ENCODE measurements around the gene KIF6.

Gene KIF6

GRCh38 chr6:39446909-39447308, 278.3 kb downstream of the KIF6 start:
- DNase-seq (ENCODE audit: low read depth), result no peak

- DNase-seq (ENCODE audit: low read depth), result no peak
Observed at GRCh38 chr6:39445667-39446066, 279.5 kb downstream of the KIF6 start.

GRCh38 chr6:39444479-39445019, 280.7 kb downstream of the KIF6 start:
- no peak for DNase-seq (ENCODE audit: low read depth)

- no peak for DNase-seq (ENCODE audit: low read depth)
Observed at GRCh38 chr6:39441986-39442385, 283.2 kb downstream of the KIF6 start.

- no peak for DNase-seq (ENCODE audit: low read depth)
Observed at GRCh38 chr6:39441301-39441700, 283.9 kb downstream of the KIF6 start.

- DNase-seq (ENCODE audit: low read depth), result no peak
Observed at GRCh38 chr6:39440039-39440426, 285.2 kb downstream of the KIF6 start.

- no peak for DNase-seq (ENCODE audit: low read depth)
Observed at GRCh38 chr6:39439342-39440038, 285.7 kb downstream of the KIF6 start.

GRCh38 chr6:39433630-39434029, 291.6 kb downstream of the KIF6 start:
- no peak for DNase-seq (ENCODE audit: low read depth)

GRCh38 chr6:39432330-39433025, 292.7 kb downstream of the KIF6 start:
- DNase-seq (ENCODE audit: low read depth), result no peak

- DNase-seq (ENCODE audit: low read depth), result no peak
Observed at GRCh38 chr6:39430871-39431523, 294.2 kb downstream of the KIF6 start.

- DNase-seq (ENCODE audit: low read depth), result no peak
Observed at GRCh38 chr6:39430446-39430845, 294.8 kb downstream of the KIF6 start.

GRCh38 chr6:39428816-39429215, 296.4 kb downstream of the KIF6 start:
- DNase-seq (ENCODE audit: low read depth), result no peak

GRCh38 chr6:39428152-39428551, 297.1 kb downstream of the KIF6 start:
- no peak for DNase-seq (ENCODE audit: low read depth)

GRCh38 chr6:39426073-39426456, 299.1 kb downstream of the KIF6 start:
- DNase-seq (ENCODE audit: low read depth), result no peak

- no peak for DNase-seq (ENCODE audit: low read depth)
Observed at GRCh38 chr6:39425346-39426072, 299.7 kb downstream of the KIF6 start.

GRCh38 chr6:39424831-39425230, 300.4 kb downstream of the KIF6 start:
- no peak for DNase-seq (ENCODE audit: low read depth)

GRCh38 chr6:39422238-39422637, 303.0 kb downstream of the KIF6 start:
- DNase-seq (ENCODE audit: low read depth), result no peak

GRCh38 chr6:39421383-39422225, 303.6 kb downstream of the KIF6 start:
- DNase-seq (ENCODE audit: low read depth), result no peak

- DNase-seq (ENCODE audit: low read depth), result no peak
Observed at GRCh38 chr6:39420300-39421265, 304.6 kb downstream of the KIF6 start.

GRCh38 chr6:39419607-39420006, 305.6 kb downstream of the KIF6 start:
- no peak for DNase-seq (ENCODE audit: low read depth)
